ENCODE data around the gene CSNK1G3.

CSNK1G3 gene

GRCh38 chr5:123647066-123647465 lies 135.1 kb downstream of the CSNK1G3 start:
- H3K27me3 ChIP-seq (replicated peaks; ENCODE audit: control insufficient read depth, insufficient read depth, low read length) = no peaks in the 10 kb centered on the region
- TF ChIP-seq CTCF (IDR thresholded peaks at IDR 0.05; ENCODE audit: insufficient read depth, low read length, poor library complexity, severe bottlenecking) = no peak
- no peak for DNase-seq (ENCODE audit: extremely low read depth, insufficient read length)
- H3K36me3 ChIP-seq (ENCODE audit: control insufficient read depth, insufficient read depth, low read length) = no peaks in the 10 kb centered on the region
- H3K4me3 ChIP-seq (replicated peaks; ENCODE audit: low read depth, low read length) = no peak overlapping the region

GRCh38 chr5:123651234-123651633 lies 139.3 kb downstream of the CSNK1G3 start:
- no peaks in the 10 kb centered on the region for H3K36me3 ChIP-seq (ENCODE audit: control insufficient read depth, insufficient read depth, low read length)
- H3K4me3 ChIP-seq (replicated peaks; ENCODE audit: low read depth, low read length) = no peak overlapping the region
- no peak for TF ChIP-seq CTCF (IDR thresholded peaks at IDR 0.05; ENCODE audit: insufficient read depth, low read length, poor library complexity, severe bottlenecking)
- no peak for DNase-seq (ENCODE audit: extremely low read depth, insufficient read length)
- H3K27me3 ChIP-seq (replicated peaks; ENCODE audit: control insufficient read depth, insufficient read depth, low read length) = no peaks in the 10 kb centered on the region

- Histone ChIP-seq H3K27me3 (replicated peaks; ENCODE audit: control insufficient read depth, insufficient read depth, low read length) (no peaks in the 10 kb centered on the region; the same call in 1 of the 2 replicates), H3K4me3 (replicated peaks; ENCODE audit: low read depth, low read length) (no peak overlapping the region), H3K36me3 (ENCODE audit: control insufficient read depth, insufficient read depth, low read length) (no peaks in the 10 kb centered on the region)
- TF ChIP-seq CTCF (IDR thresholded peaks at IDR 0.05; ENCODE audit: insufficient read depth, low read length, poor library complexity, severe bottlenecking) = no peak
- DNase-seq (ENCODE audit: extremely low read depth, insufficient read length) = no peak
Observed at GRCh38 chr5:123659011-123659410, 147.0 kb downstream of the CSNK1G3 start.

- Histone ChIP-seq H3K36me3 (ENCODE audit: control insufficient read depth, insufficient read depth, low read length) (no peaks in the 10 kb centered on the region), H3K4me3 (replicated peaks; ENCODE audit: low read depth, low read length) (no peak overlapping the region), H3K27me3 (replicated peaks; ENCODE audit: control insufficient read depth, insufficient read depth, low read length) (no peaks in the 10 kb centered on the region; the same call in 1 of the 2 replicates)
- TF ChIP-seq CTCF (IDR thresholded peaks at IDR 0.05; ENCODE audit: insufficient read depth, low read length, poor library complexity, severe bottlenecking) = no peak
- DNase-seq (ENCODE audit: extremely low read depth, insufficient read length) = no peak
Observed at GRCh38 chr5:123659495-123659894, 147.5 kb downstream of the CSNK1G3 start.

GRCh38 chr5:123664961-123665360 lies 153.0 kb downstream of the CSNK1G3 start:
- no peak for DNase-seq (ENCODE audit: extremely low read depth, insufficient read length)
- TF ChIP-seq CTCF (IDR thresholded peaks at IDR 0.05; ENCODE audit: insufficient read depth, low read length, poor library complexity, severe bottlenecking) = no peak
- H3K4me3 ChIP-seq (replicated peaks; ENCODE audit: low read depth, low read length) = no peak overlapping the region

GRCh38 chr5:123665822-123666371 lies 153.9 kb downstream of the CSNK1G3 start:
- Histone ChIP-seq H3K4me3 (replicated peaks; ENCODE audit: low read depth, low read length) (no peak overlapping the region), H3K27me3 (replicated peaks; ENCODE audit: control insufficient read depth, insufficient read depth, low read length) (no peaks in the 10 kb centered on the region), H3K36me3 (ENCODE audit: control insufficient read depth, insufficient read depth, low read length) (no peaks in the 10 kb centered on the region)
- no peak for DNase-seq (ENCODE audit: extremely low read depth, insufficient read length)
- no peak for TF ChIP-seq CTCF (IDR thresholded peaks at IDR 0.05; ENCODE audit: insufficient read depth, low read length, poor library complexity, severe bottlenecking)

More at GRCh38 chr5:123664961-123665360, 153.0 kb downstream of the CSNK1G3 start:
- H3K36me3 ChIP-seq (ENCODE audit: control insufficient read depth, insufficient read depth, low read length) = no peaks in the 10 kb centered on the region
- H3K27me3 ChIP-seq (replicated peaks; ENCODE audit: control insufficient read depth, insufficient read depth, low read length) = no peaks in the 10 kb centered on the region
